Hepatocyte (in vitro differentiated cells): ENCODE results near the gene WSCD2. TPM values are rescaled to one million over a fixed set of nuclear protein-coding genes. Genes with fewer than 3 reads are reported as not detected.
A peak's percentile ranks its signal among the peaks of the same experiment; 100 is the strongest.

ENCODE experiments used
- DNase-seq: peaks from one replicate; pipeline ENCODE4 v3.0.0-alpha.2; 2016; ENCODE audit warnings: low spot score
- H2AFZ ChIP-seq: fragments of 200-600 bp; sonication (generic); 2 replicates; pipeline ENCODE4 v1.6.0; 2016; ENCODE audit warnings: antibody characterized with exemption, mild to moderate bottlenecking
- H3K27ac ChIP-seq: fragments of 200-600 bp; sonication (generic); 2 replicates; pipeline ENCODE4 v1.5.1; 2016; ENCODE audit warnings: mild to moderate bottlenecking
- H3K27me3 ChIP-seq: fragments of 200-600 bp; sonication (generic); 2 replicates; pipeline ENCODE4 v1.6.1; 2016
- H3K36me3 ChIP-seq: fragments of 200-600 bp; sonication (generic); replicated peaks from 2 replicates; pipeline ENCODE4 v1.5.1; 2016; ENCODE audit warnings: low read depth; ENCODE audit not compliant: insufficient read depth
- H3K4me1 ChIP-seq: fragments of 200-600 bp; sonication (generic); 2 replicates; pipeline ENCODE4 v1.5.1; 2016; ENCODE audit warnings: mild to moderate bottlenecking, moderate library complexity; ENCODE audit not compliant: insufficient read depth
- H3K4me2 ChIP-seq: fragments of 200-600 bp; sonication (generic); 2 replicates; pipeline ENCODE4 v1.6.0; 2016
- H3K4me3 ChIP-seq: fragments of 200-600 bp; sonication (generic); 2 replicates; pipeline ENCODE4 v1.5.1; 2016; ENCODE audit warnings: mild to moderate bottlenecking
- H3K79me2 ChIP-seq: fragments of 200-600 bp; sonication (generic); 2 replicates; pipeline ENCODE4 v1.6.0; 2017; ENCODE audit warnings: mild to moderate bottlenecking
- H3K9me2 ChIP-seq: fragments of 200-600 bp; sonication (generic); replicated peaks from 2 replicates; pipeline ENCODE4 v1.6.0; 2017; ENCODE audit warnings: mild to moderate bottlenecking; ENCODE audit not compliant: insufficient read depth
- H3K9me3 ChIP-seq: fragments of 200-600 bp; sonication (generic); 2 replicates; pipeline ENCODE4 v1.5.1; 2016; ENCODE audit warnings: low read depth, mild to moderate bottlenecking
- H4K20me1 ChIP-seq: fragments of 200-600 bp; sonication (generic); 2 replicates; pipeline ENCODE4 v1.6.0; 2016; ENCODE audit warnings: mild to moderate bottlenecking; ENCODE audit not compliant: insufficient read depth, poor library complexity, severe bottlenecking
- CTCF ChIP-seq: fragments of 200-600 bp; sonication (generic); IDR thresholded peaks from 2 replicates; pipeline ENCODE4 v1.5.1; 2016; ENCODE audit warnings: antibody characterized with exemption, mild to moderate bottlenecking; ENCODE audit not compliant: poor library complexity
- EZH2 ChIP-seq: fragments of 200-600 bp; sonication (generic); IDR thresholded peaks from 2 replicates; pipeline ENCODE4 v1.6.1; 2016; ENCODE audit warnings: antibody characterized with exemption, mild to moderate bottlenecking, borderline replicate concordance
- EZH2phosphoT487 ChIP-seq: fragments of 200-600 bp; sonication (generic); IDR thresholded peaks from one replicate; pipeline ENCODE4 v1.6.1; 2018; ENCODE audit warnings: antibody characterized with exemption, mild to moderate bottlenecking, low read depth, moderate library complexity; ENCODE audit not compliant: unreplicated experiment, severe bottlenecking
- WGBS: methylation state at CpG from one replicate; pipeline ENCODE4 v1.1.6; 2016; ENCODE audit warnings: low lambda C conversion rate; ENCODE audit errors: missing lambda C conversion rate; 5-methylcytosine and 5-hydroxymethylcytosine counted together
- polyA plus RNA-seq: library from polyadenylated mRNA; unstranded; fragments of >200 nt; fragmentation: Nextera tagmentation; extraction: Ambion mirVana; gene quantifications from 2 replicates; pipeline ENCODE4 v1.2.1, GENCODE V29; 2016
- total RNA-seq: library from RNA; depleted of rRNA; stranded (reverse); fragments of >200 nt; gene quantifications from 2 replicates; pipeline ENCODE4 v1.2.3, GENCODE V29; 2014

The WSCD2 gene
- total and polyA plus RNA-seq, 2 experiments from 2014 or later = 4.2 to 4.3 TPM

GRCh38 chr12:108099073-108099472, 30.0 kb upstream of the WSCD2 start:
- 61% methylated on average over 3 of the region's 3 CpGs for WGBS
- Histone ChIP-seq H3K27me3 (peaks cover 5% of the 10 kb centered on the region), H3K27ac (peak overlapping the region; percentile 37), H3K4me1 (no peaks in the 10 kb centered on the region), H3K9me3 (no peaks in the 10 kb centered on the region), H3K9me2 (no peaks in the 10 kb centered on the region), H4K20me1 (no peaks in the 10 kb centered on the region), H3K4me2 (no peak overlapping the region), H3K4me3 (no peak overlapping the region), H3K36me3 (no peaks in the 10 kb centered on the region), H2AFZ (no peak overlapping the region), H3K79me2 (no peaks in the 10 kb centered on the region)
- TF ChIP-seq EZH2 = no peak
- peak; percentile 30 for TF ChIP-seq CTCF
- DNase-seq = no peak

GRCh38 chr12:108099778-108100489, 29.2 kb upstream of the WSCD2 start:
- DNase-seq = peak; percentile 47
- peaks cover 4% of the 10 kb centered on the region for H3K27me3 ChIP-seq
- 82% methylated on average over 4 of the region's 4 CpGs for WGBS

GRCh38 chr12:108101605-108102175, 27.4 kb upstream of the WSCD2 start:
- no peak overlapping the region for H3K27ac ChIP-seq
- no peaks in the 10 kb centered on the region for H3K4me1 ChIP-seq
- no peaks in the 10 kb centered on the region for H4K20me1 ChIP-seq
- no peak for DNase-seq
- H3K9me2 ChIP-seq = no peaks in the 10 kb centered on the region
- no peaks in the 10 kb centered on the region for H3K27me3 ChIP-seq
- WGBS = 64% methylated on average over 3 of the region's 3 CpGs
- H2AFZ ChIP-seq = no peak overlapping the region
- H3K36me3 ChIP-seq = no peaks in the 10 kb centered on the region
- H3K79me2 ChIP-seq = no peaks in the 10 kb centered on the region
- TF ChIP-seq EZH2phosphoT487 (no peak), EZH2 (no peak), CTCF (no peak)
- H3K4me2 ChIP-seq = no peak overlapping the region
- H3K4me3 ChIP-seq = no peak overlapping the region
- no peaks in the 10 kb centered on the region for H3K9me3 ChIP-seq

More at GRCh38 chr12:108099778-108100489, 29.2 kb upstream of the WSCD2 start:
- no peaks in the 10 kb centered on the region for H3K9me2 ChIP-seq
- no peak overlapping the region for H2AFZ ChIP-seq
- peak overlapping the region; percentile 40 for H3K27ac ChIP-seq
- H4K20me1 ChIP-seq = no peaks in the 10 kb centered on the region
- H3K36me3 ChIP-seq = no peaks in the 10 kb centered on the region
- no peak overlapping the region for H3K4me2 ChIP-seq
- H3K4me3 ChIP-seq = no peak overlapping the region
- H3K4me1 ChIP-seq = no peaks in the 10 kb centered on the region
- no peaks in the 10 kb centered on the region for H3K9me3 ChIP-seq
- no peaks in the 10 kb centered on the region for H3K79me2 ChIP-seq
- TF ChIP-seq CTCF (no peak), EZH2phosphoT487 (no peak), EZH2 (no peak)
